ENCODE data around the gene FLT3LG. TPM values are rescaled to one million over a fixed set of nuclear protein-coding genes. Genes with fewer than 3 reads are reported as not detected.

The FLT3LG gene
- total RNA-seq, 1 experiment from 2014 or later: 0.18 TPM

- ChIA-PET POLR2A (ENCODE audit: unreplicated experiment) (no interaction called here), CTCF (no interaction called here)
- H3K27ac ChIP-seq (ENCODE audit: low read length): no peak overlapping the region
- no peaks in the 10 kb centered on the region for H3K79me2 ChIP-seq (ENCODE audit: low read length)
- no peaks in the 10 kb centered on the region for H4K20me1 ChIP-seq (ENCODE audit: low read length)
- H3K4me2 ChIP-seq (ENCODE audit: low read length): no peak overlapping the region
- DNase-seq (peak; percentile 37), ATAC-seq (no peak)
- no peak overlapping the region for H2AFZ ChIP-seq (ENCODE audit: low read length)
- H3K36me3 ChIP-seq (ENCODE audit: low read depth, low read length): no peaks in the 10 kb centered on the region
- peaks cover 77% of the 10 kb centered on the region for H3K27me3 ChIP-seq (ENCODE audit: low read length)
- intact Hi-C loops (cut with micrococcal nuclease): no loop called here
- no peaks in the 10 kb centered on the region for H3K9me3 ChIP-seq (ENCODE audit: low read length)
- 0 out of 2 replicates have a peak, but pooled peaks cover 8% of the 10 kb centered on the region for H3K4me1 ChIP-seq (ENCODE audit: insufficient read depth, low read length)
- BruUV-seq (replicated peaks): no TSS peak
- no peak overlapping the region for H3K9ac ChIP-seq (ENCODE audit: low read length)
- no peak overlapping the region for H3K4me3 ChIP-seq (ENCODE audit: low read length)
- no peaks in the 10 kb centered on the region for H3F3A ChIP-seq (ENCODE audit: low read length, unreplicated experiment)
- TF ChIP-seq EZH2phosphoT487 (IDR thresholded peaks at IDR 0.05; ENCODE audit: borderline replicate concordance, low read length): no peak
- TF ChIP-seq, protein P1, sequence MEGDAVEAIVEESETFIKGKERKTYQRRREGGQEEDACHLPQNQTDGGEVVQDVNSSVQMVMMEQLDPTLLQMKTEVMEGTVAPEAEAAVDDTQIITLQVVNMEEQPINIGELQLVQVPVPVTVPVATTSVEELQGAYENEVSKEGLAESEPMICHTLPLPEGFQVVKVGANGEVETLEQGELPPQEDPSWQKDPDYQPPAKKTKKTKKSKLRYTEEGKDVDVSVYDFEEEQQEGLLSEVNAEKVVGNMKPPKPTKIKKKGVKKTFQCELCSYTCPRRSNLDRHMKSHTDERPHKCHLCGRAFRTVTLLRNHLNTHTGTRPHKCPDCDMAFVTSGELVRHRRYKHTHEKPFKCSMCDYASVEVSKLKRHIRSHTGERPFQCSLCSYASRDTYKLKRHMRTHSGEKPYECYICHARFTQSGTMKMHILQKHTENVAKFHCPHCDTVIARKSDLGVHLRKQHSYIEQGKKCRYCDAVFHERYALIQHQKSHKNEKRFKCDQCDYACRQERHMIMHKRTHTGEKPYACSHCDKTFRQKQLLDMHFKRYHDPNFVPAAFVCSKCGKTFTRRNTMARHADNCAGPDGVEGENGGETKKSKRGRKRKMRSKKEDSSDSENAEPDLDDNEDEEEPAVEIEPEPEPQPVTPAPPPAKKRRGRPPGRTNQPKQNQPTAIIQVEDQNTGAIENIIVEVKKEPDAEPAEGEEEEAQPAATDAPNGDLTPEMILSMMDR (conservative IDR thresholded peaks at IDR 0.05; ENCODE audit: low read depth, low read length): no peak
- no peak for TF ChIP-seq EZH2 (IDR thresholded peaks at IDR 0.05; ENCODE audit: low read length, unreplicated experiment)
- no peaks in the 10 kb centered on the region for H3K9me2 ChIP-seq (replicated peaks; ENCODE audit: low read length)
These were observed 48.0 kb upstream of the FLT3LG start for GRCh38 chr19:49425922-49426592.

- BruUV-seq (replicated peaks): no TSS peak
- no peak overlapping the region for H3K27ac ChIP-seq (ENCODE audit: low read length)
- H3K9me2 ChIP-seq (replicated peaks; ENCODE audit: low read length): no peaks in the 10 kb centered on the region
- TF ChIP-seq EZH2 (IDR thresholded peaks at IDR 0.05; ENCODE audit: low read length, unreplicated experiment): no peak
- TF ChIP-seq EZH2phosphoT487 (IDR thresholded peaks at IDR 0.05; ENCODE audit: borderline replicate concordance, low read length): no peak
- TF ChIP-seq, protein P1 (conservative IDR thresholded peaks at IDR 0.05; ENCODE audit: low read depth, low read length): no peak
- intact Hi-C loops (cut with micrococcal nuclease): no loop called here
- peaks cover 65% of the 10 kb centered on the region for H3K27me3 ChIP-seq (ENCODE audit: low read length)
- ATAC-seq (no peak), DNase-seq (no peak)
- no peak overlapping the region for H3K9ac ChIP-seq (ENCODE audit: low read length)
- H3K4me2 ChIP-seq (ENCODE audit: low read length): 0 out of 2 replicates have a peak overlapping the region, but pooled peaks have one; percentile 87
- no peaks in the 10 kb centered on the region for H4K20me1 ChIP-seq (ENCODE audit: low read length)
- no peaks in the 10 kb centered on the region for H3F3A ChIP-seq (ENCODE audit: low read length, unreplicated experiment)
- CTCF ChIA-PET: no interaction called here
- POLR2A ChIA-PET (ENCODE audit: unreplicated experiment): no interaction called here
- H3K4me3 ChIP-seq (ENCODE audit: low read length): no peak overlapping the region
- no peaks in the 10 kb centered on the region for H3K79me2 ChIP-seq (ENCODE audit: low read length)
- no peaks in the 10 kb centered on the region for H3K9me3 ChIP-seq (ENCODE audit: low read length)
- 0 out of 2 replicates have a peak, but pooled peaks cover 8% of the 10 kb centered on the region for H3K4me1 ChIP-seq (ENCODE audit: insufficient read depth, low read length)
- no peaks in the 10 kb centered on the region for H3K36me3 ChIP-seq (ENCODE audit: low read depth, low read length)
- H2AFZ ChIP-seq (ENCODE audit: low read length): no peak overlapping the region
These were observed 46.7 kb upstream of the FLT3LG start for GRCh38 chr19:49427339-49427738.

- no peaks in the 10 kb centered on the region for H3K9me3 ChIP-seq (ENCODE audit: low read length)
- no peaks in the 10 kb centered on the region for H3F3A ChIP-seq (ENCODE audit: low read length, unreplicated experiment)
- intact Hi-C loops (cut with micrococcal nuclease): no loop called here
- H3K4me1 ChIP-seq (ENCODE audit: insufficient read depth, low read length): 0 out of 2 replicates have a peak, but pooled peaks cover 8% of the 10 kb centered on the region
- H3K79me2 ChIP-seq (ENCODE audit: low read length): no peaks in the 10 kb centered on the region
- CTCF ChIA-PET: no interaction called here
- peak overlapping the region; percentile 85 for H2AFZ ChIP-seq (ENCODE audit: low read length)
- H3K4me3 ChIP-seq (ENCODE audit: low read length): peak overlapping the region; percentile 55
- no peak overlapping the region for H3K27ac ChIP-seq (ENCODE audit: low read length)
- no peaks in the 10 kb centered on the region for H3K9me2 ChIP-seq (replicated peaks; ENCODE audit: low read length)
- no TSS peak for BruUV-seq (replicated peaks)
- H3K27me3 ChIP-seq (ENCODE audit: low read length): peaks cover 59% of the 10 kb centered on the region
- DNase-seq: peak; percentile 43
- TF ChIP-seq EZH2phosphoT487 (IDR thresholded peaks at IDR 0.05; ENCODE audit: borderline replicate concordance, low read length) (no peak), EZH2 (IDR thresholded peaks at IDR 0.05; ENCODE audit: low read length, unreplicated experiment) (no peak)
- TF ChIP-seq, protein P1 (conservative IDR thresholded peaks at IDR 0.05; ENCODE audit: low read depth, low read length): no peak
- peak overlapping the region; percentile 87 for H3K4me2 ChIP-seq (ENCODE audit: low read length)
- no peaks in the 10 kb centered on the region for H4K20me1 ChIP-seq (ENCODE audit: low read length)
- POLR2A ChIA-PET (ENCODE audit: unreplicated experiment): no interaction called here
- no peak overlapping the region for H3K9ac ChIP-seq (ENCODE audit: low read length)
- H3K36me3 ChIP-seq (ENCODE audit: low read depth, low read length): no peaks in the 10 kb centered on the region
- peak; percentile 61 for ATAC-seq
These were observed 46.0 kb upstream of the FLT3LG start for GRCh38 chr19:49427855-49428546.
